OCI-LY1 (cell line): ENCODE measurements around the gene BRSK1.

Experiments used
- H2AFZ ChIP-seq: fragments of 200-600 bp; sonication (generic), shearing (Covaris generic); 2 replicates; pipeline ENCODE4 v1.6.0; 2014; ENCODE audit warnings: antibody characterized with exemption, mild to moderate bottlenecking, low read length
- H3F3A ChIP-seq: fragments of 200-600 bp; sonication (generic), shearing (Covaris generic); 2 replicates; pipeline ENCODE4 v1.6.0; 2014; ENCODE audit warnings: mild to moderate bottlenecking, antibody characterized with exemption, low read length, moderate library complexity; ENCODE audit not compliant: insufficient read depth
- H3K27ac ChIP-seq: fragments of 200-600 bp; sonication (generic); 2 replicates; pipeline ENCODE4 v1.5.1; 2014; ENCODE audit warnings: low read length, mixed run types, mild to moderate bottlenecking, low read depth; ENCODE audit not compliant: poor library complexity, severe bottlenecking
- H3K27me3 ChIP-seq: fragments of 200-600 bp; sonication (generic); 2 replicates; pipeline ENCODE4 v1.6.0; 2014; ENCODE audit warnings: antibody characterized with exemption, mild to moderate bottlenecking, low read length, moderate library complexity; ENCODE audit not compliant: insufficient read depth
- H3K36me3 ChIP-seq: fragments of 200-600 bp; sonication (generic); 2 replicates; pipeline ENCODE4 v1.6.1; 2014; ENCODE audit warnings: mild to moderate bottlenecking, antibody characterized with exemption, low read length, moderate library complexity, mixed read lengths; ENCODE audit not compliant: insufficient read depth
- H3K4me1 ChIP-seq: fragments of 200-600 bp; sonication (generic); 2 replicates; pipeline ENCODE4 v1.5.1; 2014; ENCODE audit warnings: mild to moderate bottlenecking, low read length, moderate library complexity; ENCODE audit not compliant: insufficient read depth, severe bottlenecking
- H3K4me2 ChIP-seq: fragments of 200-600 bp; sonication (generic), shearing (Covaris generic); 2 replicates; pipeline ENCODE4 v1.6.1; 2014; ENCODE audit warnings: low read length
- H3K4me3 ChIP-seq: fragments of 200-600 bp; sonication (generic); 2 replicates; pipeline ENCODE4 v1.5.1; 2014; ENCODE audit warnings: low read length, low read depth, mild to moderate bottlenecking, mixed read lengths; ENCODE audit not compliant: poor library complexity, severe bottlenecking
- H3K79me2 ChIP-seq: fragments of 200-600 bp; shearing (Covaris generic); 2 replicates; pipeline ENCODE4 v1.6.1; 2016; ENCODE audit warnings: mixed run types, low read length, mixed read lengths; ENCODE audit not compliant: insufficient read depth
- H3K9ac ChIP-seq: fragments of 200-600 bp; sonication (generic), shearing (Covaris generic); 2 replicates; pipeline ENCODE4 v1.6.1; 2014; ENCODE audit warnings: mild to moderate bottlenecking, low read length, mixed read lengths
- H3K9me2 ChIP-seq: fragments of 200-600 bp; sonication (generic), shearing (Covaris generic); 2 replicates; pipeline ENCODE4 v1.6.1; 2014; ENCODE audit warnings: low read depth, mild to moderate bottlenecking, low read length, mixed read lengths
- H3K9me3 ChIP-seq: fragments of 200-600 bp; shearing (Covaris generic); 2 replicates; pipeline ENCODE4 v1.6.1; 2014; ENCODE audit warnings: low read length, mixed read lengths
- H4K20me1 ChIP-seq: fragments of 200-600 bp; sonication (generic), shearing (Covaris generic); 2 replicates; pipeline ENCODE4 v1.6.0; 2016; ENCODE audit warnings: mild to moderate bottlenecking, low read length; ENCODE audit not compliant: insufficient read depth
- EZH2 ChIP-seq: fragments of 200-600 bp; sonication (generic), shearing (Covaris generic); IDR thresholded peaks from 2 replicates; pipeline ENCODE4 v1.8.0; 2017; ENCODE audit warnings: borderline replicate concordance, mixed run types, mild to moderate bottlenecking, antibody characterized with exemption, low read length, moderate library complexity, mixed read lengths
- TF ChIP-seq, protein P1 (sequence below): fragments of 200-600 bp; sonication (generic), shearing (Covaris generic); IDR thresholded peaks from 2 replicates; pipeline ENCODE4 v1.5.1; 2017; ENCODE audit warnings: mild to moderate bottlenecking, antibody characterized with exemption, low read length, moderate library complexity, mixed read lengths

The BRSK1 gene

DNA sequence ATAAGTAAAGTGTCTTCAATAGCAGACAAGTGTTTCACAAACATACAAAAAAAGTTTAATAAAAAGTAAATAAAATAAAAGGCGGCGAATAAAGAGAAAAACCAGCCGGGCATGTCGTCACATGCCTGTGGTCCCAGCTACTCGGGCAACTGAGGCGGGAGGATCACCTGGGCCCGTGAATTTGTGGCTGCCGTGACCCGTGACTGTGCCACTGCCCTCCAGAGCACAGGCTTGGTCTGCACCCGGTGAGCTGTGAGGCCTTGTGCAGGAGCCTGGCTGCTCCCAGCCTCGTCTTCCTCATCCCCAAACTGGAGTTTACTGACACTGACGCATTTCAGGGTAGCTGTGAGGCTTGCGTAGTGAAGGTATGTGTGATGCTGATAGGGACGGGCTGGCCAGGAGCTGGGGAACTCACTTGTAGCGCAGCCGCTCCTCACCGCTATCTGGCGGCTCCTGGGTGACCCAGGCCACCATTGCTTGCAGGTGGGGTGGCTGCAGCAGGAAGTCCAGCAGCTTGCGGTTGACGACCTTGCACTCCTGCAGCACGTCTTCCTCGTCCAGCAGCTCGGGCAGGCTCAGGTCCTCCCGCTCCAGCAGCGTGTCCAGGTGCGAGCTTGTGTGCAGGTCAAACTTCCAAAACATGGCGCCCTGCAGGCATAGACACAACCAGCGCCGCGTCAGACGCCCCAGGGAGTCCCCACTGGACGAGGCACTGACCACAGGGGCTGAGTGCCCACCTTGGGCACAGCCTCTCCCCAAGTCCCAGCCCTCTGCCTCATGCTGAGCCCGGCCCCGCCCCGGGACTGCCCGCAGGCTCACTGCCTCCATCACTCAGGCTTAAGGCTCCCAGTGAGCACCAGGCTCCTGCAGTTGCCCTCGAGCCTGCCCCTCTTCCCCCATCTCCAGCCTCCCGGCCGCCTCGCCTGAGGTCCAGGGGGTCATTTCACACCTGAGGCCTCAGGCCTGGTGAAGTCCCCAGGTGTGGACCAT, 37.0 kb upstream of the BRSK1 start:
- peaks cover 99% of the 10 kb centered on the region for H3K36me3 ChIP-seq
- H3F3A ChIP-seq, result no peaks in the 10 kb centered on the region
- H3K79me2 ChIP-seq, result peaks cover 42% of the 10 kb centered on the region
- H3K9me3 ChIP-seq, result no peaks in the 10 kb centered on the region
- H3K4me3 ChIP-seq, result no peak overlapping the region
- H2AFZ ChIP-seq, result no peak overlapping the region
- no peaks in the 10 kb centered on the region for H3K27me3 ChIP-seq
- H3K27ac ChIP-seq, result no peak overlapping the region
- no peak overlapping the region for H3K4me2 ChIP-seq
- H3K9me2 ChIP-seq, result no peaks in the 10 kb centered on the region
- H3K9ac ChIP-seq, result no peak overlapping the region
- H3K4me1 ChIP-seq, result peaks cover 18% of the 10 kb centered on the region
- TF ChIP-seq, protein P1, sequence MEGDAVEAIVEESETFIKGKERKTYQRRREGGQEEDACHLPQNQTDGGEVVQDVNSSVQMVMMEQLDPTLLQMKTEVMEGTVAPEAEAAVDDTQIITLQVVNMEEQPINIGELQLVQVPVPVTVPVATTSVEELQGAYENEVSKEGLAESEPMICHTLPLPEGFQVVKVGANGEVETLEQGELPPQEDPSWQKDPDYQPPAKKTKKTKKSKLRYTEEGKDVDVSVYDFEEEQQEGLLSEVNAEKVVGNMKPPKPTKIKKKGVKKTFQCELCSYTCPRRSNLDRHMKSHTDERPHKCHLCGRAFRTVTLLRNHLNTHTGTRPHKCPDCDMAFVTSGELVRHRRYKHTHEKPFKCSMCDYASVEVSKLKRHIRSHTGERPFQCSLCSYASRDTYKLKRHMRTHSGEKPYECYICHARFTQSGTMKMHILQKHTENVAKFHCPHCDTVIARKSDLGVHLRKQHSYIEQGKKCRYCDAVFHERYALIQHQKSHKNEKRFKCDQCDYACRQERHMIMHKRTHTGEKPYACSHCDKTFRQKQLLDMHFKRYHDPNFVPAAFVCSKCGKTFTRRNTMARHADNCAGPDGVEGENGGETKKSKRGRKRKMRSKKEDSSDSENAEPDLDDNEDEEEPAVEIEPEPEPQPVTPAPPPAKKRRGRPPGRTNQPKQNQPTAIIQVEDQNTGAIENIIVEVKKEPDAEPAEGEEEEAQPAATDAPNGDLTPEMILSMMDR, result no peak
- TF ChIP-seq EZH2, result no peak
- no peaks in the 10 kb centered on the region for H4K20me1 ChIP-seq

DNA sequence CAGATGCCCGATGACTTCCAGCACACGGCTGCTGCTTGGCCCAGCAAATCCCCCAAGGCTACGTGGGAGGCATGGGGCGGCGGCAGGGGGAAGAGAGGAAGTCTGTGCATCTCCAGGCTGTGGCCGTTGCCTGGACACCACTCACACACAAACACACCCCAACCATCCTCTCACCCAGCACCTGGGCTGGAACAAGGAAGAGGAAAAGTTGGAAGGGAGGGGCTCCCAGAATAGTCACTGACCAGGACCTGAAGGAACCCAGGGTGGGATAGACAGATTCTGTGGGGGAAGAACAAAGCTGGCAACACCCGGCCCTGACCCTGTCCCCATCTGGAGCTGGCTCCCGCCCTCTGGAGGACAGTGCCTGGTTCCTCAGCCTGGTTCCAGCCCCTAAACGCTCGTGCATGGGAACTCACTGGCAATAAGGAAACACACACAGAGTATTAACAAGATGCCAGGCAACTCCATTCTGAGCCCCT, 36.1 kb upstream of the BRSK1 start:
- Histone ChIP-seq H3K4me3 (no peak overlapping the region), H3K79me2 (peaks cover 51% of the 10 kb centered on the region), H3K36me3 (peaks cover 97% of the 10 kb centered on the region), H2AFZ (no peak overlapping the region), H3K27me3 (no peaks in the 10 kb centered on the region), H3K9ac (no peak overlapping the region), H3K9me3 (no peaks in the 10 kb centered on the region), H3K27ac (no peak overlapping the region), H3K4me1 (peaks cover 27% of the 10 kb centered on the region), H3K9me2 (no peaks in the 10 kb centered on the region), H4K20me1 (no peaks in the 10 kb centered on the region), H3F3A (no peaks in the 10 kb centered on the region), H3K4me2 (no peak overlapping the region)
- no peak for TF ChIP-seq EZH2
- TF ChIP-seq, protein P1, result no peak

DNA sequence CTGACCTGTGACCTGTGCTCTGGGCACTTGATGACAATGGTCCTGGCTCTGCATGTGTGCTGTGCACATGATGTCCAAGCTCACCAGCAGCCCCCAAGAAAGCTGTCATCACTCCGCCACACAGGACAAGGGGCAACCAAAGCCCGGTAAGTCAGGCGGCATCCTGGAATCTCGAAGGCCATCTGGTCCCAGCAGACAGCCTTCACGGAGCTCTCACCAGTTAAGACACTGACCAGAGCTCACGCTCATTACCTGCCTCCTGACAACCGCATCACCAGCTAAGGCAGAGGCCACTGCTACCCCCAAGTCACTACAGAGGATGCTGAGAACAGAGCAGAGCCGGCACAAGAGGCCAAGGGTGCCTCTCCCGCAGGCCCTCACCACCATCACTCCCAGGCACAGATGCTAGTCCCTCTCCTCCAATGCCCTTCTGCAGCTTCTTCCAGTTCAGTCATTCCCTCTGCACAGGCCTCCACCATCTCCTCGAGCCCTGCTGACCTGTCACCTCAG, 35.6 kb upstream of the BRSK1 start:
- peaks cover 57% of the 10 kb centered on the region for H3K79me2 ChIP-seq

More for the DNA sequence above, 35.6 kb upstream of the BRSK1 start:
- Histone ChIP-seq H3K9me3 (no peaks in the 10 kb centered on the region), H3K4me1 (peaks cover 33% of the 10 kb centered on the region), H3F3A (no peaks in the 10 kb centered on the region), H2AFZ (no peak overlapping the region), H3K9me2 (no peaks in the 10 kb centered on the region), H3K36me3 (peaks cover 97% of the 10 kb centered on the region), H3K27me3 (no peaks in the 10 kb centered on the region), H3K27ac (no peak overlapping the region), H4K20me1 (no peaks in the 10 kb centered on the region), H3K4me2 (no peak overlapping the region; the same call in 1 of the 2 replicates), H3K4me3 (no peak overlapping the region), H3K9ac (no peak overlapping the region)
- TF ChIP-seq, protein P1, result no peak
